ENCODE data around the gene OAS1.

DNA sequence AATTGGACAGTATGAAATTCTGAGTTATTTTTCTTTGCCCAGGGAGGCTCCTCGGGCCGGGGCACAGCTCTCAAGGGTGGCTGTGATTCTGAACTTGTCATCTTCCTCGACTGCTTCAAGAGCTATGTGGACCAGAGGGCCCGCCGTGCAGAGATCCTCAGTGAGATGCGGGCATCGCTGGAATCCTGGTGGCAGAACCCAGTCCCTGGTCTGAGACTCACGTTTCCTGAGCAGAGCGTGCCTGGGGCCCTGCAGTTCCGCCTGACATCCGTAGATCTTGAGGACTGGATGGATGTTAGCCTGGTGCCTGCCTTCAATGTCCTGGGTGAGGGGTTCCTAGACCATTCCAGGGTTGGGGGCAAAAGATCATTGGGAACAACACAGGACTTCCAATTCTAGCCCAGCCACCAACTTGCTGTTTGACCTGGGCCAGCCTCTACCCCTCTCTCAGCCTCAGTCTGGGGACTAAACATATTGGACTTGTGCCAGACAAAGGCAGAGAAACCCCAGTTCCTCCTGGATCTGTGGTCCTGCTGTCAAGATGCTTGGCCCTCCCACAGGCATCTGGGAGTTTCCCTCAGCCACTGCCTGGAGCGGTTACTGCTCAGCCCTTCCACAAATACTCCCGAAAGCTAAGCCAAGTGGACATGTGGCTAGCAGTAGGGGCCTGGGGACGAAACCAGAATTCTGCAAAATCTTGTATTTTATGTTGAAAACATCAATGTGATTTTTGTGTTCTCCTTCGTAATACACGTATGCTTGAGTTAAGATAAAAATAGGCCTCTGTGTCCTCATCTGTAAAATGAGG lies 35.0 kb downstream of the OAS1 start:
- TF ChIP-seq POLR2A (IDR thresholded peaks at IDR 0.05; ENCODE audit: low read depth, low read length) (no peak), POLR2AphosphoS5 (IDR thresholded peaks at IDR 0.05; ENCODE audit: low read depth, low read length) (no peak), TAF1 (IDR thresholded peaks at IDR 0.05; ENCODE audit: low read depth, low read length) (no peak), PAX5 (IDR thresholded peaks at IDR 0.05; ENCODE audit: insufficient read depth, low read length, severe bottlenecking) (no peak), SPI1 (IDR thresholded peaks at IDR 0.05; ENCODE audit: low read depth, low read length) (no peak)
